Medulla oblongata (tissue), 1 donor: ENCODE data around the gene LIN7C.
"Not testable (repeated sequence)": the region's sequence is repeated elsewhere in the genome, so short reads cannot be mapped to it uniquely, and the experiment has no call there.

Experiments
- DNase-seq: peaks from one replicate; pipeline ENCODE4 v3.0.0-alpha.2; 2015; ENCODE audit errors: extremely low spot score

The LIN7C gene

GRCh38 chr11:27506200-27507182 lies at the start of gene LIN7C:
LIN7C (minus strand) TSS chr11:27506769; CDS start chr11:27506752, 17 bp downstream.
- DNase-seq: peak; percentile 98

- no peak for DNase-seq
Measured at GRCh38 chr11:27555264-27555663, 48.7 kb upstream of the LIN7C start.

DNA sequence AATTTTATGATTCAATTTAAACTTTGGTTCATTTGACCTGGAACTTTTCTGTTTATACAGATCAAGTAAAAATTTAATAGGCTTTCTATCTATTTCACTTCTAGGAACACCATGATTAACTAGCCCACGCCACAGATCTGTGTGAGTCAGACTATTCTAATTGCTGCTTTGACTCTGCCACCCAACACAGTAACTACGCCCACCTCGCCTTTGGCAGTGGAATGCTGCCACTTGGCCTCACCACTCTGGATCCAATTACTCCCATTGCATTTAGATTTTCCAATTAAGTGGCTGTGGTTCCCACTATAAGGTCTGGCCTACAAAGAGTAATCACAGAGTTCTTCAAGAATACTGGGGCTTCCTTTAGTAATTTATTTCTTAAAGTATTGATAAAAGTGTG lies 46.6 kb upstream of the LIN7C start:
- DNase-seq: peak; percentile 2

DNA sequence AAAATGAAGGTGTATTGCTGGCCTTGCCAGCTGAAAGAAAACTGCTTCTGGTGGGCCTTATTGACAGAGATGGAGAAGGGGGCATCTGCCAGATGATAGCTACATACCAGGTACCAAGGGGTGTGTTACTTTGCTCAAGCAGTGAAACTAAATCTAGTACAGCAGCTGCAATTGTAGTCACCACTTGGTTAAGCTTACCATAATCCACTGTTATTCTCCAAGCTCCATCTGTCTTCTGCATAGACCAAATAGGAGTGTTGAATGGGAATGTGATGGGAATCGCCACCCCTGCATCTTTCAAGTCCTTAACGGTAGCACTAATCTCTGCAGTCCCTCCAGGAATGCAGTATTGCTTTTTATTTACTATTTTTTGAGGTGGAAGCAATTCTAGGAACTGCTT lies 45.8 kb upstream of the LIN7C start:
- no peak for DNase-seq

DNA sequence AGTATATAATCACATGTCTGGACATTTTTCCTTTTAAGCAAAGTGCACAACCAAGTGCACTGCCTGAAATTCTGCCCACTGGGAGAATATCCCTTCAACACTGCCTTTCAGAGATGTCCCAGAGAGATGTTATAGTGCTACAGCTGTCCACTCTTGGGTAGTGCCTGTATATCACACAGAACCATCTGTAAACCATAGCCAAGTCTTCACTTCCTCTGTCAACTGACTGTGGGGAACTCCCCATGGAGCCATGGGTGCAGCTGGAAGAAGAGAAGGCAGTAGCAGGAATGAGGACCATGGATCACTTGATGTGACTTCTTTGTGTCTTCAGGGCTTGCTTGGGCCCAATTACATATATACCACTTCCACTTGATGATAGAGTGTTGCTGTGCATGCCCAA lies 44.6 kb upstream of the LIN7C start:
- DNase-seq: no peak

DNA sequence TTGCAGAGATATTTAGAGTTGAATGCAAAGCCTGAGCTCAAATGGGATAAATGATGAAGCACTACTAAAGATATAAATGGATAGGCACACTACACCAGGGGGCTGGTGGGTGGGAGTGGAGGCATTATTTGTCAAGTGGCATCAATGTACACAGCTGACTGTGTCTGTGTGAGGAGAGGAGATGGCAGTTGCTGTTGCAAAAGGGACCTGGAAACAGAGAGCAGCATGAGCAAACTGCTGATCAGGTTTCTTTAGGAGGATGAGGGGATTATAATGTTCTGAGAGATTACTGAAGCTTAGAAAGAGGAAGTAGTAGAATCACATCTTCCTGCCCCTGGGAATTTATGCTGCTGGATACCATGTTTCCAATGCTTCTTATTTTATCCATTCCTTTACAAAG lies 39.4 kb upstream of the LIN7C start:
- no peak for DNase-seq

GRCh38 chr11:27545035-27545434 lies 38.5 kb upstream of the LIN7C start:
- DNase-seq: no peak

DNA sequence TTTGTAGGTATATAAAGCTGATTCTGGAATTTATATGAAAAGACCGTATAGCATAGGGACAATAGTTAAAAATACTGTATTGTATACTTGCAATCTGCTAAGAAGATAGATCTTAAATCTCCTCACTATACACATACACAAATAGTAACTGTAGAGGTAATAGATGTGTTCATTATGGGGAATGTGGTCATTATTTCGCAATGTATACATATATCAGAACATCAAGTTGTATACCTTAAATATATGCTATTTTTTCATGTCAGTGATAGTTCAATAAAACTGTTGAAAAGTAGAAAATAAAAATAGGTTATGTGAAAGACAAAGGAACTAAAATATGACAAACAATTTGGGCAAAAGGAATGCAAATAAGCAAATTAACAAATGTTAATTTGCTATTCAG lies 35.2 kb upstream of the LIN7C start:
- no peak for DNase-seq

GRCh38 chr11:27540051-27540450 lies 33.5 kb upstream of the LIN7C start:
- DNase-seq: no peak

- DNase-seq: no peak
Measured at GRCh38 chr11:27535103-27535502, 28.5 kb upstream of the LIN7C start.

DNA sequence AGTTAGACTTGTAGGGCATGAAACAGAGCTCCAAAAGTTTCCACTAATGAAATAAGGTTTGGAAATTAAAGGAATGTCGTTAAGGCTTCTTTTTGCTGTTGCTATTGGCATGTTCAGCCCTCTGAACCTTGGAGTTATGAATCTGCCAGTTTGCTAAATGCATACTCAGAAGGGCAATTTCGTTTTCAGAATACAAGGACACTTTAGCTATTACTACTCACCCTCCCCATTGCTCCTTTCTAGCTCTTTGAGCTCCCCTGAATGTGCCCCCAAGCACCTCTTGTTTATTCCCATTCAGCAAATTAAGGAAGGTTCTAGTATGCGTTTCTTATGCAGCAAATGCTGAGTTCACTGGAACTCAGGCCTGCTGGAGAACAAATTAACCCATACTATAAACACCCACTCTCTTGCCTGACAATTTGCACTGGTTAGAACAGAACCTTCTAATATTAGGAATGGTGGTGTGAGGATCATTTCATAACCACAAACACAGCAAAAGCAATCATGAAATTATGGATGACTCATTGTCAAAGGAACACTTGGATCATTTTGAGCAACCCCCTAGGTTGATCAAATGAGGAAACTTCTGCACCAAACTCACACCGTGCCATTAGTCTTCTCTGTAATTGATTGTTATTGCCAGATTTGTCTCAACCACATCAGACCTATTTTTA lies 26.2 kb upstream of the LIN7C start:
- no peak for DNase-seq

GRCh38 chr11:27528712-27529111 lies 22.1 kb upstream of the LIN7C start:
- no peak for DNase-seq

DNA sequence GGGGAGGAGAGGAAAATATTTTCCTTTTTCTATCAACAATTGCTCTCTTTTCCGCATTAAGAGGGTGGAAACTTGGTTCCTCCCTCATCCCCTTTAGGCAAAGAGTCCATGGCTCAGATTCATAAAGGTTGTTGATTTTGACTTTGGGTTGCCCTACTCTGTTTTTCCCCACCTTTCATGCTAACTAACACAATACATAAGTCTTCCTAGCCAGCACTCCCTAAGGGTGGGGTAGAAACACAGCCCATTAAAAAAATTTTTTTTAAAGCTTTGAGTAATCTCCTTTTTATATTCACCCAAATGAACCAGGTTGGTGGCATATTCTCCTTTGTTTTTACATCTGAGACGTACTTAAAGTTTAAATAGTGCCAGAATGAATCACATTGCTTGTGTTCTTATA lies 20.0 kb upstream of the LIN7C start:
- no peak for DNase-seq

DNA sequence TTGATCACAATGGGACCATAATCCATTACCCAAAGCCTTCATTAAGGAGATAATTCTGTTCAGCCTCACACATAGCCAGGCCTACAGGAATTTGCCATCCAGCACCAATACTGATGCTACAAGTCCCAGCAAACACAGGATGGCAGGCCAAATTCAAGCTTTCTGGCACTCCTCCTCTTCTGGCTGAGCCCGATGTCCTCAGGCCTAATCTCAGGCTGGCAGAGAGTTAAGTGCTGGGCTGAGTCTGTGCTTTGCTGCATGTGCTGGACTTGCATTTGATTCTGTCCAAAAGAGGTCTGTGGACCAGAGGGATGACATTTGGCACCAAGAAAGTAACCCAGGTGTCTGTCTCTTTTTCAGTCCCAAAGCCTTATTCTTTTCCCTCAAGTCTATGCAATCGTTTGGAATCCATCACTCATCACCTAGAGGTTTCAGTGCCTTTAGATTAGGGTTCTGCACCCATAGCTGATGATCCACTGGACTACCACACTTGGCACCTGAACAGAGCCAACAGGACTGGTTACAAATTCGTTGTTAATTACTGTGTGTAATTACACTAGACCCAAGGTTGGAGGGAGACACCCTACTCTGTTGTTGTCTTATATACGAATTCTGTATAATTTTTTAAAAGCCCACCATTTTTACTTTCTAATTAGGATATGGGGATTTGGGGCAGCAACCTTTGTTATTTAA lies 19.4 kb upstream of the LIN7C start:
- no peak for DNase-seq

DNA sequence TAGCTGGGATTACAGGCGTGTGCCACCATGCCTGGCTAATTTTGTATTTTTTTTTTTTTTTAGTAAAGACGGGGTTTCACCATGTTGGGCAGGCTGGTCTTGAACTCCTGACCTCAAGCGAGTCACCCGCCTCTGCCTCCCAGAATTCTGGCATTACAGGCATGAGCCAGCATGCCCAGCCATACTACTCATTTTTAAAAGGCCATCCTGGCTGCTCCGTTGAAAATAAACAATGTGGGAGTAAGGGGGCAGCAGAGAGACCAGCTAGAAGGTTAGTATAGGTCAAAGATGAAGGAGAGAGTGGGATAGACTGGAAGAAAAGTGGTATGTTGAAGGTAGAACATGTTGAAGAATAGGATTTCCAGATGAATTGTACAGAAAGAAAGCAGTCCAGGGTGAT lies 17.6 kb upstream of the LIN7C start:
- DNase-seq: no peak

DNA sequence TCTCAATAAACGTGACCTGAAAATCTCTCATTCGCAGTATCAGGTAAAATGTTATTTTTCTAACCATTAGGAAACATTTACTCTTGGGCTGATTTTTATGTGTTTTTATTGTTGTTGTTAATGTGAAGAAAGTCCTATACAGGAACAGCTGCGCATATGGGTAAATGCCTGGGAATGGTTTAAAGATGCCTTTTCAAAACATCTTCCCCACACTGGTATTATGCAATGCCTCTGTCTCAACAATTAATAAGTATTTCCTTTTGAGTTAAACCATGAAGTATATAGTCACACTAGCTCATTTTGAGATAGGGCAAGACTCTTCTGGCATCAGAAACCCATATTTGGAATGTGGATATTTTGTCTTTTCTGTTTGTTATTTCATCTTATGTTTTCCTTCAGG lies 13.7 kb upstream of the LIN7C start:
- DNase-seq: no peak

GRCh38 chr11:27518518-27518917 lies 11.9 kb upstream of the LIN7C start:
- DNase-seq: no peak

GRCh38 chr11:27517490-27517889 lies 10.9 kb upstream of the LIN7C start:
- DNase-seq: not testable (repeated sequence)

GRCh38 chr11:27514558-27514957 lies 8.0 kb upstream of the LIN7C start:
- DNase-seq: no peak

DNA sequence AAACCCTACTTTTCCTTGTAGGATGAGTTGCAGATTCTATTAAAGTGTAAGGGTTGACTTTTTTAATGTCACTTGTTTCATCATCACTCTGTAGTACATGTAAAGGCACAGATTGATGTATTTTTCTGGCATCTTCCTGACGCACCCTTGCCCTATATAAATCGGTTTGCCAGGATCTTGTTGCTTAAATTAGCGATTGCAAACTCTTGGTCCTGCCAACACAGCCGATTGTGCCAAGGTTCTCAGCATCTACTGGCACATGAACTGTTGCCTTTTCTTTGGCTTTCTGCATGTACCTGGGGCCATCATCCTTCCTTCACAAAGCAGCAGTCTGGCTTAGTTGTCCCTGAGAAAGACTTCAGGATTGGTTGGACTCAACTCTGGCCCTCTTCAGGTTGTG lies 7.5 kb upstream of the LIN7C start:
- DNase-seq: no peak

GRCh38 chr11:27513389-27513788 lies 6.8 kb upstream of the LIN7C start:
- DNase-seq: no peak

- no peak for DNase-seq
Measured at GRCh38 chr11:27512238-27512637, 5.7 kb upstream of the LIN7C start.
